ENCODE data around the gene VAV2.
"Not testable (repeated sequence)": the region's sequence is repeated elsewhere in the genome, so short reads cannot be mapped to it uniquely, and the experiment has no call there.

The VAV2 gene

DNA sequence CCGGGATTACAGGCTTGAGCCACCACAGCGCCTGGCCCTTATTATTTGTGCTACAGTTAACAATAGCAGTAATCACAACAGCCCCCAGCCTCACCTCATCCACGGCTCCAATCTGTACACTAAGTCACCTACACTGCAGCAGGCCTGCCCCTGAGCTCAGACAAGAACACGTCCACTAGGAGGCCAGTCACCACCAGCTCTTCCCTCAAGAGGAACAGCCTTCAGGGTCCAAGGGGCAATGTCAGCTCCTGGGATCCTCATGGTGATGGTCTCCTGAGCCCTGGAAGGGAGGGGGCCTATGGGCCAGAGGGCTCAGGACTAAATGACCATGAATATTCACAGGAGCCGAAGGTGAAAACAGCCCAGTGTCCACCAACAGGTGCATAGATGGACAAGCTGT lies 67.7 kb downstream of the VAV2 start:
- peaks cover 25% of the 10 kb centered on the region for H3K4me1 Mint-ChIP-seq
- DNase-seq: no peak
- peaks cover 35% of the 10 kb centered on the region for H3K36me3 Mint-ChIP-seq (ENCODE audit: low read depth)
- no peak for TF ChIP-seq CTCF (IDR thresholded peaks at IDR 0.05)
- H3K27me3 Mint-ChIP-seq (ENCODE audit: low read depth, poor library complexity): peaks cover 3% of the 10 kb centered on the region
- no peak overlapping the region for H3K27ac Mint-ChIP-seq
- H3K4me3 Mint-ChIP-seq: no peak overlapping the region
- H3K9me3 Mint-ChIP-seq: peaks cover 3% of the 10 kb centered on the region

- H3K27me3 Mint-ChIP-seq (ENCODE audit: low read depth, poor library complexity); H3K9me3 Mint-ChIP-seq; H3K27ac Mint-ChIP-seq; H3K4me3 Mint-ChIP-seq; DNase-seq: not testable (repeated sequence)
- H3K36me3 Mint-ChIP-seq (ENCODE audit: low read depth): peaks cover 35% of the 10 kb centered on the region
- H3K4me1 Mint-ChIP-seq: peaks cover 32% of the 10 kb centered on the region
Observed at GRCh38 chr9:133923608-133924007, 68.5 kb downstream of the VAV2 start.

DNA sequence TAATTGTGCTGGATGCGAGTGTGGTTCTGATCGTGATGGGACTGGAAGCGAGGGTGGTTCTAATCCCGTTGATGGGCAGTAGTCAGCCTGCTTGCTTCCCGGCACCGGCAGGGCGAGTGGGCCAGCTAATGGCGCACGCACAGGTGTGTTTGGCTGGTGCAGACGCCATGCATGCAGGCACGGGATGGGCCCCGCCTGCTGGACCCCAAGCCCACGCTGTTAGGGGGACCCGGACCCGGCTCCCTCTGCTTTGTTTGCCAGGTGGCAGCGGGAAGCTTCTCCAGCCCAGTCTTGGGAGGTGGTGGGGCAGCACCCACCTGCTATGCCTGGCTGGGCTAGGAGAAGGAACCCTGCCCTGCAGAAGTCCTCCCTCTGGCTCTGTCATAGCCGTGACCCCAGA lies 70.3 kb downstream of the VAV2 start:
- Mint-ChIP-seq H3K4me3 (no peak overlapping the region), H3K4me1 (peaks cover 40% of the 10 kb centered on the region), H3K27me3 (ENCODE audit: low read depth, poor library complexity) (no peaks in the 10 kb centered on the region), H3K9me3 (no peaks in the 10 kb centered on the region), H3K27ac (no peak overlapping the region), H3K36me3 (ENCODE audit: low read depth) (peaks cover 18% of the 10 kb centered on the region)
- no peak for TF ChIP-seq CTCF (IDR thresholded peaks at IDR 0.05)
- DNase-seq: no peak

DNA sequence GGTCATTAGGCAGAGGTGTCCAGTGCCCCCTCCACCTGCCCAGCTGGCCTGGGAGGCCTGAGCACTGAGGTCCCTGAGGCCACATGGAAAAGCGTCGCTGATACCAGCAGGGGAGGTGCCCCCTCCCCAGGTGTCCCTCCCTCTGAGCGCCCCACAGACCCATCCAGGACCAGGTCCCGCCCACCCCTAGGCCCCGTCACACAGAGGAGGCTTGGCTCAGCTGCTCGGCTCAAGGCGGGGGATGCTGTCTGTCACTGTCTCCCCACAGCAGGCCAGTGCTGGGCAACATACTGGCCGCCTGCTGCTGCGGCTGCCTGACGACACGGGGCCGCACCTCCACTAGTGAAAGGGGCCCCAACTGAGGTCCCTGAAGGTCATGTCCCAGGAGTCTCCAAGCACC lies 71.7 kb downstream of the VAV2 start:
- no peak overlapping the region for H3K27ac Mint-ChIP-seq
- no peak for DNase-seq
- peaks cover 52% of the 10 kb centered on the region for H3K4me1 Mint-ChIP-seq
- H3K36me3 Mint-ChIP-seq (ENCODE audit: low read depth): peaks cover 17% of the 10 kb centered on the region
- no peak for TF ChIP-seq CTCF (IDR thresholded peaks at IDR 0.05)
- H3K9me3 Mint-ChIP-seq: no peaks in the 10 kb centered on the region
- H3K27me3 Mint-ChIP-seq (ENCODE audit: low read depth, poor library complexity): no peaks in the 10 kb centered on the region
- no peak overlapping the region for H3K4me3 Mint-ChIP-seq

DNA sequence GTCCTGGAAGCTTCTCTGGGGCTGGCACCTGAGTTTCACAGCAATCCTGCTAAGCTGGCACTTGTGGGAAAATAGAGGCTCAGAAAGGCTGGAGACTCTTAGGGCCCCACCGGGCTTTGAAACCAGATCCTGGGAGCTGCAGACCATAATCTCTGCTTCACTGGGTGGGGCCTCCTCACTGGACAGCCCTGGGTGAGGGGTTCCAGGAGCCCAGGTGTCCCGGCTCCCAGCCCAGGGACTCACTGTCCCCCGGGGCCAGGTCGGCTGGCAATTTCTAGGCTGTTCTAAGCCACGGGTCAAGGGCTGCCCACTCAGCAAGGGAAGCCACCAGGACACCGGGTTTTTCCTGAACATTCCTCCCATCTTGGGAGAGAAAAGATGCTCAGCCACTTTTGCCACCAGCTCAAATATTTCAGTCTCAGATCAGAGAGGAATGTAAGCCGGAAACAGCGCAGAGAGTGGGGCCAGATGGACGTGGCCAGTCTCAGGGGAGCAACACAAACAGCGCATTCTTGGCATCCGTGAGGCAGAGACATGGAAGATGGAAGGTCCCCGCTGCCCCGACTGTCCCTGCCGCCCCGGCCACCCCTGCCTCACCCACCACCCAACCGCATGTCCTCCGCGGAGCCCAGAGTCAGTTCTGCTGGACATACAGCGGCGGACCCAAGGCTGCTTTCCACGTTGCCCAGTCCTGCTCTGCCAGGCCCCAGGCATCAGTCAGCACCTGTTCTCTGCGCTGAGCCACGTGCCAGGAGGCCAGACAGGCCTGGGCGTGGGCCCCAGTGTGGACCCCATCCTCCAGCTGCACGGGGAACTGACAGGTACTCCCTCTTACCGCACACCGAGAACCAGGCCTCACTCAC lies 72.6 kb downstream of the VAV2 start:
- H3K9me3 Mint-ChIP-seq: no peaks in the 10 kb centered on the region
- H3K4me3 Mint-ChIP-seq: peak overlapping the region; percentile 65
- DNase-seq: no peak
- TF ChIP-seq CTCF (IDR thresholded peaks at IDR 0.05): no peak
- peaks cover 56% of the 10 kb centered on the region for H3K4me1 Mint-ChIP-seq
- H3K27ac Mint-ChIP-seq: peak overlapping the region; percentile 93
- H3K27me3 Mint-ChIP-seq (ENCODE audit: low read depth, poor library complexity): no peaks in the 10 kb centered on the region
- peaks cover 13% of the 10 kb centered on the region for H3K36me3 Mint-ChIP-seq (ENCODE audit: low read depth)

- TF ChIP-seq CTCF (IDR thresholded peaks at IDR 0.05): no peak
- Mint-ChIP-seq H3K36me3 (ENCODE audit: low read depth) (peaks cover 9% of the 10 kb centered on the region), H3K27ac (peak overlapping the region; percentile 33), H3K9me3 (no peaks in the 10 kb centered on the region), H3K27me3 (ENCODE audit: low read depth, poor library complexity) (peaks cover 3% of the 10 kb centered on the region), H3K4me3 (no peak overlapping the region), H3K4me1 (peaks cover 67% of the 10 kb centered on the region)
- DNase-seq: no peak
Observed at GRCh38 chr9:133918111-133918813, 73.9 kb downstream of the VAV2 start.
